CD4-positive, CD25-positive, alpha-beta regulatory T cell (primary cell): ENCODE measurements around the gene PAEP. TPM values are rescaled to one million over a fixed set of nuclear protein-coding genes. Genes with fewer than 3 reads are reported as not detected.

ENCODE experiments used
- ATAC-seq, 2 donors: fragments of 150-1000 bp; cut with Tn5 transposase; one replicate each; pipeline ENCODE4 v1.10.0; 2021; ENCODE audit warnings: low read depth in 2 of 2, moderate number of reproducible peaks in 2 of 2, moderate library complexity in 1 of 2
- DNase-seq, 3 donors: peaks; one replicate each; pipeline versions ENCODE4 v3.0.0 to v3.0.0-alpha.2; 2012 to 2022; ENCODE audit warnings: mixed read lengths in 1 of 3
- H3K27ac ChIP-seq: one replicate; pipeline ENCODE4 v1.7.0; 2013; ENCODE audit warnings: mild to moderate bottlenecking, low read length; ENCODE audit not compliant: insufficient read depth, poor library complexity, severe bottlenecking
- H3K27me3 ChIP-seq: one replicate; pipeline ENCODE4 v1.7.0; 2013; ENCODE audit warnings: low read length; ENCODE audit not compliant: control insufficient read depth, insufficient read depth
- H3K36me3 ChIP-seq: one replicate; pipeline ENCODE4 v1.7.0; 2013; ENCODE audit warnings: mild to moderate bottlenecking, low read length, moderate library complexity; ENCODE audit not compliant: control insufficient read depth, insufficient read depth
- H3K4me1 ChIP-seq: 2 replicates; pipeline ENCODE4 v1.7.0; 2013; ENCODE audit warnings: mild to moderate bottlenecking, low read length; ENCODE audit not compliant: insufficient read depth, control insufficient read depth, poor library complexity, severe bottlenecking
- H3K4me3 ChIP-seq: one replicate; pipeline ENCODE4 v1.7.0; 2013; ENCODE audit warnings: low read depth, mild to moderate bottlenecking, low read length, moderate library complexity
- H3K9me3 ChIP-seq, 2 experiments: 1 replicate in 1 of 2; 2 replicates in 1 of 2; pipeline ENCODE4 v1.7.0; 2013; ENCODE audit warnings: low read length in 2 of 2, mild to moderate bottlenecking in 1 of 2, moderate library complexity in 1 of 2; ENCODE audit not compliant: control insufficient read depth in 2 of 2
- H3K27ac Mint-ChIP-seq, 3 donors: one replicate each; pipeline ENCODE4 v1.8.0; 2020 to 2022; ENCODE audit warnings: mild to moderate bottlenecking in 3 of 3, mixed read lengths in 3 of 3, moderate library complexity in 2 of 3
- H3K27me3 Mint-ChIP-seq: one replicate; pipeline ENCODE4 v1.8.0; 2022; ENCODE audit warnings: mild to moderate bottlenecking, mixed read lengths
- H3K36me3 Mint-ChIP-seq: one replicate; pipeline ENCODE4 v1.8.0; 2020; ENCODE audit warnings: mixed read lengths
- H3K4me1 Mint-ChIP-seq, 4 donors: one replicate each; pipeline ENCODE4 v1.8.0; 2020 to 2022; ENCODE audit warnings: mixed read lengths in 4 of 4, mild to moderate bottlenecking in 1 of 4
- H3K4me3 Mint-ChIP-seq, 4 donors: one replicate each; pipeline ENCODE4 v1.8.0; 2020 to 2022; ENCODE audit warnings: mild to moderate bottlenecking in 4 of 4, mixed read lengths in 4 of 4, moderate library complexity in 3 of 4
- H3K9me3 Mint-ChIP-seq, 7 donors: one replicate each; pipeline ENCODE4 v1.8.0; 2020 to 2022; ENCODE audit warnings: mixed read lengths in 7 of 7, mild to moderate bottlenecking in 3 of 7, moderate library complexity in 2 of 7
- polyA plus RNA-seq, 4 donors: library from polyadenylated mRNA; unstranded; fragments of 300-500 nt; fragmentation: Illumina TruSeq; gene quantifications; one replicate each; pipeline ENCODE4 v1.2.3, GENCODE V29; 2021
- total RNA-seq: library from RNA; stranded (reverse); gene quantifications from one replicate; pipeline ENCODE4 v1.2.3, GENCODE V29; 2022

The PAEP gene
- total and polyA plus RNA-seq, 5 donors from 2014 or later = not detected

- H3K27me3 Mint-ChIP-seq = peaks cover 5% of the 10 kb centered on the region
- H3K4me1 Mint-ChIP-seq = no peaks in the 10 kb centered on the region
- Histone ChIP-seq H3K9me3 (no peaks in the 10 kb centered on the region), H3K4me1 (no peaks in the 10 kb centered on the region), H3K36me3 (no peaks in the 10 kb centered on the region), H3K27me3 (no peaks in the 10 kb centered on the region), H3K4me3 (no peak overlapping the region), H3K27ac (no peak overlapping the region)
- no peaks in the 10 kb centered on the region for H3K9me3 Mint-ChIP-seq
- H3K4me3 Mint-ChIP-seq = no peak overlapping the region
- ATAC-seq (no peak), DNase-seq (no peak)
- no peaks in the 10 kb centered on the region for H3K36me3 Mint-ChIP-seq
- H3K27ac Mint-ChIP-seq = no peak overlapping the region
Measured at GRCh38 chr9:135550344-135550918, 11.1 kb upstream of the PAEP start.

- no peaks in the 10 kb centered on the region for H3K27me3 ChIP-seq
- H3K27ac Mint-ChIP-seq = no peak overlapping the region
- H3K27ac ChIP-seq = no peak overlapping the region
- no peak for DNase-seq
- no peaks in the 10 kb centered on the region for H3K36me3 ChIP-seq
- H3K9me3 ChIP-seq = no peaks in the 10 kb centered on the region
- no peak overlapping the region for H3K4me3 ChIP-seq
- H3K4me3 Mint-ChIP-seq = no peak overlapping the region
- no peaks in the 10 kb centered on the region for H3K4me1 ChIP-seq
- H3K27me3 Mint-ChIP-seq = peaks cover 5% of the 10 kb centered on the region
- H3K36me3 Mint-ChIP-seq = no peaks in the 10 kb centered on the region
- no peaks in the 10 kb centered on the region for H3K4me1 Mint-ChIP-seq
- H3K9me3 Mint-ChIP-seq = no peaks in the 10 kb centered on the region
- ATAC-seq = no peak
Measured at GRCh38 chr9:135551031-135551430, 10.5 kb upstream of the PAEP start.

- Mint-ChIP-seq H3K4me3 (no peak overlapping the region), H3K36me3 (no peaks in the 10 kb centered on the region), H3K27ac (no peak overlapping the region), H3K9me3 (no peaks in the 10 kb centered on the region), H3K27me3 (peaks cover 5% of the 10 kb centered on the region), H3K4me1 (no peaks in the 10 kb centered on the region)
- no peak for ATAC-seq
- Histone ChIP-seq H3K27me3 (no peaks in the 10 kb centered on the region), H3K36me3 (no peaks in the 10 kb centered on the region), H3K27ac (no peak overlapping the region), H3K4me3 (no peak overlapping the region), H3K9me3 (no peaks in the 10 kb centered on the region), H3K4me1 (no peaks in the 10 kb centered on the region)
- no peak for DNase-seq
Measured at GRCh38 chr9:135551456-135551855, 10.1 kb upstream of the PAEP start.

- no peaks in the 10 kb centered on the region for H3K4me1 Mint-ChIP-seq
- Histone ChIP-seq H3K4me1 (no peaks in the 10 kb centered on the region), H3K9me3 (no peaks in the 10 kb centered on the region), H3K27me3 (no peaks in the 10 kb centered on the region), H3K36me3 (no peaks in the 10 kb centered on the region), H3K4me3 (no peak overlapping the region), H3K27ac (no peak overlapping the region)
- no peaks in the 10 kb centered on the region for H3K9me3 Mint-ChIP-seq
- H3K27me3 Mint-ChIP-seq = peaks cover 5% of the 10 kb centered on the region
- no peak for ATAC-seq
- no peak overlapping the region for H3K27ac Mint-ChIP-seq
- H3K4me3 Mint-ChIP-seq = no peak overlapping the region
- no peaks in the 10 kb centered on the region for H3K36me3 Mint-ChIP-seq
- no peak for DNase-seq
Measured at GRCh38 chr9:135552021-135552697, 9.4 kb upstream of the PAEP start.

GRCh38 chr9:135552698-135553171 is 8.8 kb upstream of the PAEP start:
- H3K9me3 ChIP-seq = no peaks in the 10 kb centered on the region
- no peaks in the 10 kb centered on the region for H3K27me3 ChIP-seq
- Mint-ChIP-seq H3K27me3 (peaks cover 5% of the 10 kb centered on the region), H3K27ac (no peak overlapping the region), H3K4me1 (no peaks in the 10 kb centered on the region), H3K4me3 (no peak overlapping the region), H3K9me3 (no peaks in the 10 kb centered on the region), H3K36me3 (no peaks in the 10 kb centered on the region)
- no peak overlapping the region for H3K27ac ChIP-seq
- no peaks in the 10 kb centered on the region for H3K4me1 ChIP-seq
- H3K36me3 ChIP-seq = no peaks in the 10 kb centered on the region
- ATAC-seq (no peak), DNase-seq (no peak)
- H3K4me3 ChIP-seq = no peak overlapping the region

- Histone ChIP-seq H3K36me3 (no peaks in the 10 kb centered on the region), H3K4me3 (no peak overlapping the region), H3K27me3 (no peaks in the 10 kb centered on the region), H3K27ac (no peak overlapping the region), H3K4me1 (no peaks in the 10 kb centered on the region), H3K9me3 (no peaks in the 10 kb centered on the region)
- H3K4me1 Mint-ChIP-seq = no peaks in the 10 kb centered on the region
- DNase-seq (no peak), ATAC-seq (no peak)
- H3K27ac Mint-ChIP-seq = no peak overlapping the region
- no peaks in the 10 kb centered on the region for H3K36me3 Mint-ChIP-seq
- no peak overlapping the region for H3K4me3 Mint-ChIP-seq
- peaks cover 5% of the 10 kb centered on the region for H3K27me3 Mint-ChIP-seq
- H3K9me3 Mint-ChIP-seq = no peaks in the 10 kb centered on the region
Measured at GRCh38 chr9:135554718-135555117, 6.8 kb upstream of the PAEP start.

GRCh38 chr9:135555203-135555602 is 6.4 kb upstream of the PAEP start:
- Histone ChIP-seq H3K27me3 (no peaks in the 10 kb centered on the region), H3K36me3 (no peaks in the 10 kb centered on the region), H3K4me3 (no peak overlapping the region), H3K4me1 (no peaks in the 10 kb centered on the region), H3K27ac (no peak overlapping the region), H3K9me3 (no peaks in the 10 kb centered on the region)
- DNase-seq (no peak), ATAC-seq (no peak)
- Mint-ChIP-seq H3K4me1 (no peaks in the 10 kb centered on the region), H3K27ac (peak overlapping the region in 1 of 3 donors; percentile 28), H3K27me3 (peaks cover 5% of the 10 kb centered on the region), H3K9me3 (no peaks in the 10 kb centered on the region), H3K4me3 (no peak overlapping the region), H3K36me3 (no peaks in the 10 kb centered on the region)

GRCh38 chr9:135555910-135556309 is 5.6 kb upstream of the PAEP start:
- no peaks in the 10 kb centered on the region for H3K27me3 ChIP-seq
- DNase-seq = no peak
- H3K4me1 Mint-ChIP-seq = no peaks in the 10 kb centered on the region
- H3K27ac ChIP-seq = no peak overlapping the region
- H3K36me3 ChIP-seq = no peaks in the 10 kb centered on the region
- H3K4me1 ChIP-seq = no peaks in the 10 kb centered on the region
- H3K4me3 ChIP-seq = no peak overlapping the region
- peak overlapping the region in 1 of 3 donors; percentile 39 for H3K27ac Mint-ChIP-seq
- H3K36me3 Mint-ChIP-seq = no peaks in the 10 kb centered on the region
- ATAC-seq = no peak
- H3K4me3 Mint-ChIP-seq = no peak overlapping the region
- no peaks in the 10 kb centered on the region for H3K9me3 Mint-ChIP-seq
- peaks cover under 1% of the 10 kb centered on the region for H3K27me3 Mint-ChIP-seq
- H3K9me3 ChIP-seq = no peaks in the 10 kb centered on the region
